Chondrocyte (in vitro differentiated cells): Measurements from ENCODE around the gene ZDBF2. TPM values are rescaled to one million over a fixed set of nuclear protein-coding genes. Genes with fewer than 3 reads are reported as not detected.

ENCODE experiments used
- DNase-seq: peaks from one replicate; pipeline ENCODE4 v3.0.0; 2021; ENCODE audit warnings: mixed read lengths, low spot score
- H3K27ac Mint-ChIP-seq: one replicate; pipeline ENCODE4 v1.8.0; 2021; ENCODE audit warnings: mild to moderate bottlenecking, moderate library complexity, mixed read lengths; ENCODE audit not compliant: unreplicated experiment
- H3K27me3 Mint-ChIP-seq: 2 replicates; pipeline ENCODE4 v1.8.0; 2021; ENCODE audit warnings: low read depth, mixed read lengths
- H3K36me3 Mint-ChIP-seq: 2 replicates; pipeline ENCODE4 v1.8.0; 2021; ENCODE audit warnings: low read depth, mixed read lengths
- H3K4me1 Mint-ChIP-seq: 2 replicates; pipeline ENCODE4 v1.8.0; 2021; ENCODE audit warnings: low read depth, mild to moderate bottlenecking, mixed read lengths
- H3K4me3 Mint-ChIP-seq: one replicate; pipeline ENCODE4 v1.8.0; 2021; ENCODE audit warnings: mild to moderate bottlenecking, moderate library complexity, mixed read lengths; ENCODE audit not compliant: unreplicated experiment
- H3K9me3 Mint-ChIP-seq: 2 replicates; pipeline ENCODE4 v1.8.0; 2021; ENCODE audit warnings: low read depth, mixed read lengths
- total RNA-seq: library from RNA; stranded (reverse); gene quantifications from 3 replicates; pipeline ENCODE4 v1.2.1, GENCODE V29; 2021
- TF ChIP-seq, protein P1 (sequence below): fragments of 200-600 bp; sonication (generic); IDR thresholded peaks from 2 replicates; pipeline ENCODE4 v1.5.0; 2021; ENCODE audit warnings: antibody characterized with exemption, mild to moderate bottlenecking, moderate library complexity

Gene ZDBF2
- total RNA-seq, 1 donor from 2014 or later, result 24.8 TPM

DNA sequence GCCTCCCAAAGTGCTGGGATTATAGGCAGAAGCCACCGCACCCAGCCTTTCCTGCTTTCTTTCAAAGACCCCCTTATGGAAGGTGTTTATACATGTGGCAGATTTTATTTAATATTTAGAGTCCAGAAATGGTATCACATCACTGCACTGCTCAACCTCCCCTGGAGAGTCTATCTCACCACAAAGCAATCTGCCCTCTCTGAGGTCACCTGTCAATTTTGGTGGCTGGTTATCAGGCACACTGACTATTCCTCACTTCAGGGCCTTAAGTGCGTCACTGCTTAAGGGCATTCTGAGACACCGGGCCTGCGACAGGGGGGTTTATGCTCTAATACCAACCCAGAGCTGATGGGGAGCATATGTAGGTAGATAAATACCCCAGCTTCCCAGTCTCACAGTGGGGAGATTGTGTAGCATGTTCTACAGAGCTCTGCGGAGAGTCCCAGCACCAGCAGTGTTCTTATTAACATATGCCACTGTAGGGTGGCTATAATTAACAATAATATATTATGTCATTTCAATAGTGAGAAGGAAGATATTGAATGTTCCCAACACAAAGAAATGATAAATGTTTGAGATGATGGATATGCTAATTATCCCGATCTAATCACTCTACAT is 42.7 kb upstream of the ZDBF2 start:
- TF ChIP-seq, protein P1, sequence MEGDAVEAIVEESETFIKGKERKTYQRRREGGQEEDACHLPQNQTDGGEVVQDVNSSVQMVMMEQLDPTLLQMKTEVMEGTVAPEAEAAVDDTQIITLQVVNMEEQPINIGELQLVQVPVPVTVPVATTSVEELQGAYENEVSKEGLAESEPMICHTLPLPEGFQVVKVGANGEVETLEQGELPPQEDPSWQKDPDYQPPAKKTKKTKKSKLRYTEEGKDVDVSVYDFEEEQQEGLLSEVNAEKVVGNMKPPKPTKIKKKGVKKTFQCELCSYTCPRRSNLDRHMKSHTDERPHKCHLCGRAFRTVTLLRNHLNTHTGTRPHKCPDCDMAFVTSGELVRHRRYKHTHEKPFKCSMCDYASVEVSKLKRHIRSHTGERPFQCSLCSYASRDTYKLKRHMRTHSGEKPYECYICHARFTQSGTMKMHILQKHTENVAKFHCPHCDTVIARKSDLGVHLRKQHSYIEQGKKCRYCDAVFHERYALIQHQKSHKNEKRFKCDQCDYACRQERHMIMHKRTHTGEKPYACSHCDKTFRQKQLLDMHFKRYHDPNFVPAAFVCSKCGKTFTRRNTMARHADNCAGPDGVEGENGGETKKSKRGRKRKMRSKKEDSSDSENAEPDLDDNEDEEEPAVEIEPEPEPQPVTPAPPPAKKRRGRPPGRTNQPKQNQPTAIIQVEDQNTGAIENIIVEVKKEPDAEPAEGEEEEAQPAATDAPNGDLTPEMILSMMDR, result no peak
- H3K36me3 Mint-ChIP-seq, result peaks cover 4% of the 10 kb centered on the region
- peaks cover 9% of the 10 kb centered on the region for H3K9me3 Mint-ChIP-seq
- no peak overlapping the region for H3K27ac Mint-ChIP-seq
- H3K27me3 Mint-ChIP-seq, result peaks cover 2% of the 10 kb centered on the region
- H3K4me3 Mint-ChIP-seq, result no peak overlapping the region
- no peak for DNase-seq
- peaks cover 9% of the 10 kb centered on the region for H3K4me1 Mint-ChIP-seq

DNA sequence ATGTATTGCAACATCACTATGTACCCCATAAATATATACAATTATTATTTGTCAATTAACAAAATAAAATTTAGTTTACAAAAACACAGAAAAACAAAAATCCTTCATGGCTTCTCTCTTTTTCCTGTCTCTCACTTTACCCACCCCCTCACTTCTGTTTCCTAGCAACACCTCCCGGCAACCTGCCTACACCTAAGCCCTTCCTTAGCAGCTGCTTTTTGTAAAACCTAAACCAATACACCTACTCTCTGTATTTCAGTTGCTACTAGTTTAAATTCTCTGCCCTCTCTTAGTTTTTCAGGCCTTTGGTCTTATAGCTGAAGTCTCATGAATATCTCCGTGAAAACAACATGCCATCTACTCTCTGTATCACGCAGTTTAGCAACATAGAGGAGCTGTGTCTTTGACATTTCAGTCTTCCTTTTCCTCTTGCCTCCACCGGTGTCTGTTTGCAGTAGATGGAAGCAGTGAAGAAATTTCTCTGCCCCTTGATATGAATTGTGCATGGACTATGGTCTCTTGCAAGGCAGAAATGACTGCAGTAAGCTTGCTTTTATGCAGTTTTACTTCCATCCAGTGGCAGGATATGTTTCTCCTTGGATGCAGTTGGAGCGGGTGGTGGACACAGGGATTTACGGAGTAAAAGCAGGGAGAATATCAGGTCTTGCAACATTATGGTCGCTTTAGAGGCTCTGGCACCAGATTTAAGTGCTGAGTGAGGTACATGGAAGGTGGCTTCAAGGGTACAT is 42.0 kb upstream of the ZDBF2 start:
- TF ChIP-seq, protein P1, result peak; percentile 20
- H3K4me3 Mint-ChIP-seq, result no peak overlapping the region
- peaks cover 9% of the 10 kb centered on the region for H3K9me3 Mint-ChIP-seq
- no peak overlapping the region for H3K27ac Mint-ChIP-seq
- peaks cover 2% of the 10 kb centered on the region for H3K27me3 Mint-ChIP-seq
- no peak for DNase-seq
- peaks cover 9% of the 10 kb centered on the region for H3K4me1 Mint-ChIP-seq
- peaks cover 4% of the 10 kb centered on the region for H3K36me3 Mint-ChIP-seq

DNA sequence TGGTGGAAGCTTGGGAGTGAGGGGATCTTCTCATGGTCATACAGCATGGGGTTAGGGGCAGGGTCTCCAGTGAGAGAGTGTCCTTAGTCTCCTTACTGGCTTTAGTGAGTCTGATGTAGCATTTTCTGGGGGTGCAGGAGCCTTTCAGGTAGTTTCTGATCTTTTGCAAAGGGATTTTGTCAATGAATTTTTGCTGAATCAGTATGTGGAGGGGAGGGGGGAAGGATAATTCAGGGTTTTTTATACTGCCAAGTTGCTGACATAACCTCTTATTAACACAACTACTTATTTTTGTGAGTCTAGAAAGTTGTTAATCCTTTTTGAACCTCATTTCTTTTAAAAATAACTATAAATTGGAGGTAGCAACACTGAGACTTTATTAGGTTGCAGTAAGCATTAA is 35.3 kb upstream of the ZDBF2 start:
- H3K4me3 Mint-ChIP-seq, result no peak overlapping the region
- TF ChIP-seq, protein P1, result no peak
- no peak overlapping the region for H3K27ac Mint-ChIP-seq
- DNase-seq, result no peak
- H3K27me3 Mint-ChIP-seq, result peaks cover 5% of the 10 kb centered on the region
- no peaks in the 10 kb centered on the region for H3K4me1 Mint-ChIP-seq
- peaks cover 2% of the 10 kb centered on the region for H3K36me3 Mint-ChIP-seq
- H3K9me3 Mint-ChIP-seq, result peaks cover 9% of the 10 kb centered on the region

DNA sequence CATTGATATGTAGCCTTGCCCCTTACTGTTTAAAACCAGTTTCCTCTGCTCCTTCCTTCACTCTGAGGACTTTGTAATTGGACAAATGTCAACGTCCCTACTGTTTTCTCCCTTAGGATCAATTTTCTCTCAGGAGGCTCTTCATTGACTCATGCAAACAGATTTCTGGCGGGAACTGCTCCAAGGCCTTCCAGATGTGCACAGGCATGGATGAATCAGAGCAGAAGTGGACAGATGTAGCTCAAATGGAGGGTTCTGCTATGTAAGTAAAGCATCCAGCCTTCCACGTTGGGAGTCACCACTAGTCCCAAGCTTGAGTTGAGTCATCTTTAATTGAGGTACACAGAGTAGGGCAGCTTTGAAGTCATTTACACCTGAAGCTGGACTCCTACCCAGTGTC is 34.1 kb upstream of the ZDBF2 start:
- peaks cover 9% of the 10 kb centered on the region for H3K9me3 Mint-ChIP-seq
- TF ChIP-seq, protein P1, result no peak
- H3K4me1 Mint-ChIP-seq, result no peaks in the 10 kb centered on the region
- no peak for DNase-seq
- peaks cover 5% of the 10 kb centered on the region for H3K27me3 Mint-ChIP-seq
- peaks cover 2% of the 10 kb centered on the region for H3K36me3 Mint-ChIP-seq
- H3K4me3 Mint-ChIP-seq, result no peak overlapping the region
- no peak overlapping the region for H3K27ac Mint-ChIP-seq

DNA sequence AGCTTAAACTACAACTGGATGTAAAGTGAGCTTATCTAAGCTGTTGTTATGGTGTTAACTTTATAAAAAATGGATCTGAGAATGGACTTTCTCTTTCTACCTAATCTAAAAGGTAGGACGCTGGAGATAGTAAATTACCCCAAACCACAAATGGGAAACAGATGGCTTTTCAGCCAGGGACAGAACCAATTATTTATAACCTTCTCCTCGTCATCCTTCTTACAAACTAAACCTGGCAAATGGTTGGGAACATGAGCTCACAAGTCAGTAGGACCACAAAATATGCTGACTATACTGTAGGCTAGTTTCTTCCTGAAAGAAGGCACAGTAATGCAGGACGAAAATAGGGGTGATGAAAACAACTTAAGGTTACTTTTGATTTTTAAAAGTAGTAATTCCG is 32.7 kb upstream of the ZDBF2 start:
- TF ChIP-seq, protein P1, result no peak
- H3K36me3 Mint-ChIP-seq, result no peaks in the 10 kb centered on the region
- no peak overlapping the region for H3K4me3 Mint-ChIP-seq
- no peaks in the 10 kb centered on the region for H3K4me1 Mint-ChIP-seq
- H3K27ac Mint-ChIP-seq, result no peak overlapping the region
- H3K27me3 Mint-ChIP-seq, result peaks cover 5% of the 10 kb centered on the region
- H3K9me3 Mint-ChIP-seq, result no peaks in the 10 kb centered on the region
- no peak for DNase-seq
